NCI-H1436 treated with DMSO at 0.1 percent for 48 hours (cell line): ENCODE data around the gene PRPH2.
"Not testable (repeated sequence)": the region's sequence is repeated elsewhere in the genome, so short reads cannot be mapped to it uniquely, and the experiment has no call there.

Experiments
- DNase-seq: peaks from one replicate; lab custom pipeline; 2025; lab: John Stamatoyannopoulos, UW

PRPH2 gene

DNA sequence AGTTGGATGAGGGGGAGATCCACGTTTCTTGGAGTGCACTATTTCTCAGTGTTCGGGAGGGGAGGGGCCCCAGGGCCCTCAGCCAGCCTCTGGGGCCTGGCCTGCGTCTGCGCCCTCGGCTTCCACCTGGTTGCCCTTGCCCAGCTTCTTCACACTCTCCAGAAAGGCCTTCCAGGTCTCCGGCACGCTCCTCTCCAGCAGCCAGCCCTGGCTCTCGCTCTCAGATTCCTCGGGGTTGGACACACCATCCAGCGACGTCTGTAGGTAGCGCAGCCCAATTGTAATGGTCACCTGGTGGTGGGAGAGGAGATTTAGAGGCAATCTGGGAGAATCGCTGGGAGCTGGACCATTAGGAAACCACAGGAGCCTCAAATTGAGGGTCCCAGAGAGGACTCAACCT lies 24.2 kb downstream of the PRPH2 start:
- DNase-seq, result no peak

DNA sequence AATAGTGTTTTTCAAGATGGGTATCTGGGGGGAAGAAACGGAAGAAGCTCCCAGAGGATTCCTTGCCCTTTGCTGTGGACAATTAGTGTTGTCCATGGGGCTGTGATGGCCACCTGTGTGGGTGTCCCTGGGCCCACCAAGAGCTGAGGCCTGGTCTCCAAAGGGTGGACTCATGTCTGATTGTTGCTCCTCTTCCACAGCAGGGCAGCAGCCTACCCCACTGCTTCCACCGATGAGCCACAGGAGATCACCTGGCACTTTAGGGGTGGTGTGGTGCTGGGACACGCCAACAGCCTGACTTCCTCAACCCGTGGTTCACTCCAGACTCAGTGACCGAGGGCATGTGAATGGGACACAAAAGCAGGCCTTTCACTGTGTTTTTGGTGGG lies 25.1 kb downstream of the PRPH2 start:
- no peak for DNase-seq

DNA sequence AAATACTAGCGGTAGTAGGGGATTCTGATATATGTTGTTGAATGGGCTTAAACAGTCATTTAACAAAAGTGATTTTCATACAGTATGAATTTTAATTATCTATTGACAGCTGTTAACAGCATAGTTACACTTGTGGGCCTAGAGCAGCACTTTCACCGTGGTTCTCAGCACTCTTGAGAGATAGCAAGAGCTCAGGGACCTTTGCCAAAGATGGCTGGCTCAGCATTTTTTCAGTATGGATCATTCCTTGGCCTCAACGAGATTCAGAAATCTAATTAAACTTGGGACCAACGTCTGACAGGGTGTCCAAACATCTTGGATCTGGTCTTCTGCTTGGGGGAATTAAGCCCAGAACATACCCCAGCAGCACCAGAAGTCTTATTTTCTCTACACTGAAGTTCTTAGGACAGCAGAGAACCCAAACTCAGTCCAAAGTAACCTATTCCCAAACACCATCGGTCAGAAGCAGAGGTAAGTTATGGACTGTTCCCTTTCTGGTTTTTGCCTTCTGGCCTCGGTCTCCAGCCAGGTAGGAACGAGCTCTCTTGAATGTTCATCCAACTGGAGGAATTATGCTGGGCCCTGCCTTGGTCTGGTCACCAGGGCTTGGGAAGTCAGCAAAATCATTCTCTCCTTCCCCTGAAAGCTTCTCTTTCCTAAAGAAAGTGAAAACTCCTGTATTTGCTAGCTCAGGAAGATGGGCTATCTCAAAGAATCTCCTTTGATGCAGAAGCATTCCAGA lies 25.7 kb downstream of the PRPH2 start:
- no peak for DNase-seq

DNA sequence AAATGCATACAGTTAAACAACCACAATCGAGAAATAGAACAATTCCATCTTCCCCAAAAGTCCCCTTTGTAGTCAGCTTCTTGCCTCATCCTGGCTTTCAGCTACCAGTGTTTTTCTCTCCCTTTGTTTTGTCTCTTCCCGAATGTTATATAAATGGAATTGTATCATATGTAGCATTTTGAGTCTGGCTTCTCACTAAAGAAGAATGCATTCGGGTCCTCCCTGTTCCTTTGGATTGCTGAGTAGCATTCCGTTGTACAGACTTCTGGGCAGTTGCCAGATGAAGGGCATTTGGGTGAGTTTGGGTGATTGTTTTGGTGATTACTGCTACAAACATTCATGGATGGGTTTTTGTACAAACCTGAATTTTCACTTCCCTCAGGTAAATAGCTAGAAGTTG lies 27.8 kb downstream of the PRPH2 start:
- DNase-seq, result no peak

DNA sequence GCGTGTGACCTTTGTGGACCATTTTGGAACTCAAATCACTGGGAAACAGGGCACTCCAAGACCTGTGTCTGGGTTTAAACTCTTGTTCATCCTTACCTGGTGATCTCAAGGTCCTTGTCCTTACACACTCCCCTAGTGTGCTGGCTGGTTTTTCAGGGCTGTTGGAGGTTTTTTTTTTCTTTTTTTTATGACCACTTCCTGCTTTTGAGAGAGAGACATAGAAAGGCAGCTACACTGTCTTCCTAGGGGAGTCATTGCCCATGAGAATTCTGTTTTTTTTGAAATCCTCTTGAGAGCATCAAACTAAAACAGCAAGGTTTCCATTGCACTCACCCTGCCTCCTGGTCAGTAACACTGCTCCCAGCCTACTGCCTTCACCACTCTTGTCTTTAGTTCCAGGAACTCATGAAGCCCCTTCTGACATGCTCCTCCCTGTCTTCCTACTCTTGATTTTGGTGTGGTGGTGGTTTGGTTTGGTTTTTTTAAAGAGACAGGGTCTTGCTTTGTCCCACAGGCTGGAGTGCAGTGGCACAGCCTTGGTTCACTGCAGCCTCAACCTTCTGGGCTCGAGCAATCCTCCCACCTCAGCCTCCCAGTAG lies 28.6 kb downstream of the PRPH2 start:
- DNase-seq, result no peak

DNA sequence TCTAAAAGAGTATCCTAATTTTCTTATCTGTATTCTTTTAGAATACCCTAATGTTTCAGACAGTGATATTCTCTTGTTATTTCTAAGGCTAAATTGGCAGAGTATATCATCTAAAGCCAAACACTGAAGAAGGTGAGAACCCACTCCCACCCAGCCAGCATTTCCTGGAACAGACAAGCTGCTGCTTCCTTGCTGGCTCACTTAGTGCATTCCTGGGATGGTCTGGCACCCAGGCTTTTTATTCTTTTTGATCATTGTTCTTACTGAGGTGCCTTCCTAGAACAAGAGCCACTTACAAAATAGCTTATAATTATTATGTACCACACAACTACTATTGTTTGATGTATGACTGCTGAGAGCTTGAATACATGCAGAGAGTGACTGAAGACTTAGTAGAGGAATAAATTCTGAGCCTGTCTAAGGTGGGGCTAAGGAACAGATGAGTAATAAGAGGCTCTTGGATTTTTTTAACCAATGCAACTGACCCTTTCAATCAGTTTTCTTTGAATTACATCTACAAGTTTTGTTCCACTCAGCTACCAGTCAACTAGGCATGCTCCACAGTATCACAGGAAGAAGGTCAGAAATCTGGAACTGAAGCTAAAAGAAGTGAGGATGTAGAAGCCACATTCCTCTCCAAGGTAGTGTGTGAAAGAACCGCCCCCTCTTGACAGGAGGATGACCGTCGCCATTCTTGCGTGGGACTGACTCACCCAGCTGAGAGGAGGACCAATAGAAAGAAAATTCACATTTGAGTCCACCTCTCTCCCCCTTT lies 30.1 kb downstream of the PRPH2 start:
- DNase-seq, result no peak

DNA sequence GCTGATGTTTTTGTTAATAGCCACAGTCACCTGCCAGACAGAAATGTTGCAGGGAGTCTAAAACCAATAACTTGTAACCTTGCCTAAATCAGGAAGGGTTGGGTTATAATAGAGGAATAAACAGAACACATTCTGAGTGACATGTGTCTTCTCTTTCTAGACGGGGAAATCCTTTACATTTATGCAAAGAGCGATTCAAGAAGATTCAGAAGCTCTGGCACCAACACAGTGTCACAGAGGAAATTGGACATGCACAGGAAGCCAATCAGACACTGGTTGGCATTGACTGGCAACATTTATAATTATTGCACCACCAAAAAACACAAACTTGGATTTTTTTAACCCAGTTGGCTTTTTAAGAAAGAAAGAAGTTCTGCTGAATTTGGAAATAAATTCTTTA lies 31.5 kb downstream of the PRPH2 start:
- no peak for DNase-seq

DNA sequence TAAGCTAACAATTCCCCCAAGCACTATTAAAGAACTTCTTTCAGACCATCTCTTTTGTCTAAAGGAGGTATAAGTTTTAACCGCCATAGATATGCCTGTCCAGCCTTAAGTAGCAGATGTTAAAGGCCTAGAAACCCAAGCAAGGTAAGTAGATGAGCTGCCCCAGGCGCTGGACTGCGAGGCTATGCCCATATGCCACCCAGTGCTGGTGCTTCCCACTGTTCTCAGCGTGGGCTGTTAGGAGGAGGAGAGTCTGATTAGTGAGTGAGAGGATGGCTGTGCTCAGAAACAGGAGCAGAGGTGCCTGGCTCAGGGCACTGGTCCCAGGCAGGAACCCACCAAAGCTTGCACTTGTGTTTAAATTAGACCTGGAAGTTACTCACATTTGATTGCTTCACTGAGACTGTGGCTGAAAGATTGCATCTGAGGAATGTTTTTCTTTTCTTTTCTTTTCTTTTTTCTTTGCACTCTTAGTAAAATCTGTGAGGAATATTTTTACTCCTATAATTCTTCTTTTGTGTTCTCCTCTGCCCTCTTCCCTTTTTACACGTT lies 32.2 kb downstream of the PRPH2 start:
- no peak for DNase-seq

DNA sequence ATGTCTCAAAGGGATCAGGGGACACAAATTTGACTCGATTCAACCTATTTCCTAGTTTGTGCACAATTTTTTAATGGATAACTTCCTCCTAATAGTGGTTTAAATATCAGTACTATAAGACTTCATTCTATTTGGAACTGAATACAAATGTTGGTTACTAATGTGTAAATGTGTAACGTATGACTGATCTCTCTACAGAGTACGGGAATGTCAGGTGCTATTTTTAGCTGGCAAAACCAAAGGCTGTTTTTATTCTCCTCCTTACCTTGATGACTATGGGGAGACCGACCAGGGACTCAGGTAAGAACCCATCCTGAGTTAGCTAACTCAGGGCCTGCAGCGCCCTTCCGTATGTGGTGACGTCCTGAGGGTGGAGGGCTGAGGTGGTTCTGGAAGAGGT lies 33.0 kb downstream of the PRPH2 start:
- DNase-seq, result no peak

DNA sequence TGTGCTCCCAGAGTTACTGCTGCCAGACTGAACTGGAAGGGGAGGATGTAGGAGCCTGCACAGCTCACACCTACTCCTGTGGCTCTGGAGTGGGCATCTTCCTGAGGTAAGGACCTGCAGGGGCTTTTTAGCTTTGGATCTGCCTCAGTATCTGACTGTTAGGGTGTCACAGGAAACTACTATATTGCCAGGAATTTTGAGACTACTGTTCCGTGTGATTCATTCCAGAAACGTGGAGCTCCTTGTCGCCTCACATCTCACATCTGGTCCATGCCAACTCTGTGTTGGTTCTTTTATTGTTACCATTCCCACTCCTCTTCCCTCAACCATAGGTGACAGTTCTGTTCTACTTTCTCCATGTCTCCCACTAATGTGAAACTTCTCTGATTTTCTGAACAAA lies 34.1 kb downstream of the PRPH2 start:
- no peak for DNase-seq

DNA sequence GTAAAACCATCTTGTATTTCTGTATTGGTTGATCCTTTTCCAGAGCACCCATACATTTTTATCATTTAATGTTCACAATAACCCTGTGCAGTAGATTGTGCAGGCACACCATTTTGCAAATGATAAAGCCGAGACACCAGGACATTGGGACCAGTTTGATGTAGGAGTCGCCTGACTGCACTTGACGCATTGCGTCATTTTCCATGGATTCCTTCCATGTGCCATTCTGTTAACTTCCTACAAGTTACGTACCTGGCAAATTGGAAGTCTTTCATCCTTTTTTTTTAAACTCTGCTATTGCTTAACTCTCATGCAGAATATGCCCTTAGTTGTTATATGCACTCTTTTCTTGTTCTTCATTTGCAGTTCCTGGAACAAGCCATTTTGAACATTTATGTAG lies 43.0 kb downstream of the PRPH2 start:
- no peak for DNase-seq

DNA sequence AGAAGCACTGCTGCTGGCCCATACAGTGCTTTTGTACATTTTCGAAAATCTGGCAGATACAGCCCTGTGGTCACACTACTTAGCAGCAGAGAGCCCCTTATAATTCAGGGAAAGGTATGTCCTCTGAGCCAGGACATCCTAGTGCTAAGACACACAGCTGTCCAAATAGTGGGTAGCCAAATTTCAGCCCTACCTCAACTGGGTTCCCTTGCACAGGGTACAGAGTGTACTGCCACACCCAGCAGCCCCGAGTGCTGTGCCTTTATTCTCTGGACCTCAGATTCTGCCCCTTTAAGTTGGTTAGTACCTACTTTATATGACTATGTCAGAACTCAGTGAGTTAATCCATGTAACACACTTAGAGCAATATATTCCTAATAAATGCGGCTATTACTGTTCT lies 47.6 kb downstream of the PRPH2 start:
- DNase-seq, result no peak

DNA sequence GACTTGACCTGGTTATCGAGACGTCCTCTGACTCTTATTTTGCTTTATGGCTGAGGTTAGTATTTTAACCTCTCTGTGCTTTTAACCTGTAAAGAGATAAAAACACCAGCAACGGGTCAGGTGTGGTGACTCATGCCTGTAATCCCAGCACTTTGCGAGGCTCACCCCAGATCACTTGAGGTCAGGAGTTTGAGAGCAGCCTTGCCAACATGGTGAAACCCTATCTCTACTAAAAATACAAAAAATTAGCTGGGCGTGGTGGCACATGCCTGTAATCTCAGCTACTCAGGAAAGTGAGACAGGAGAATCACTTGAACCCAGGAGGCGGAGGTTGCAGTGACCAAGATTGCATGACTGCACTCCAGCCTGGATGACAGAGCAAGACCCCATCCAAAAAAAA lies 48.0 kb downstream of the PRPH2 start:
- not testable (repeated sequence) for DNase-seq

DNA sequence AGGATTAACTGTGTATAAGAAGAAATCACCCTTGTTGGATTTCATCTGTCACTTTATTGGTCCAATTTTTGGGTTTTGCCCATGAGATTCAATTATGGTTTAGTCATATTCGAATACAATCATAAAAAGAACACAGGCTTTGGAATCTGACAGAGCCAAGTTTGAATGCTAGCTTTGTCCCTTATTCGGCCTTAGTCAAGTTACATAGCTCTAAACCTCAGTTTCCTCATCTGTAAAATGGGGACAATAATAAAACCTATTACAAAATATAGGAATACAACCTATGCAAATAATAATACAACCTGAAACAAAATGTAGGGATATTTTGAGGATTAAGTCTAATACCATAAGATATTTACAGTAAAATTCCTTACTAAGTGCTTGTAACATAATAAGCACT lies 57.7 kb downstream of the PRPH2 start:
- no peak for DNase-seq

DNA sequence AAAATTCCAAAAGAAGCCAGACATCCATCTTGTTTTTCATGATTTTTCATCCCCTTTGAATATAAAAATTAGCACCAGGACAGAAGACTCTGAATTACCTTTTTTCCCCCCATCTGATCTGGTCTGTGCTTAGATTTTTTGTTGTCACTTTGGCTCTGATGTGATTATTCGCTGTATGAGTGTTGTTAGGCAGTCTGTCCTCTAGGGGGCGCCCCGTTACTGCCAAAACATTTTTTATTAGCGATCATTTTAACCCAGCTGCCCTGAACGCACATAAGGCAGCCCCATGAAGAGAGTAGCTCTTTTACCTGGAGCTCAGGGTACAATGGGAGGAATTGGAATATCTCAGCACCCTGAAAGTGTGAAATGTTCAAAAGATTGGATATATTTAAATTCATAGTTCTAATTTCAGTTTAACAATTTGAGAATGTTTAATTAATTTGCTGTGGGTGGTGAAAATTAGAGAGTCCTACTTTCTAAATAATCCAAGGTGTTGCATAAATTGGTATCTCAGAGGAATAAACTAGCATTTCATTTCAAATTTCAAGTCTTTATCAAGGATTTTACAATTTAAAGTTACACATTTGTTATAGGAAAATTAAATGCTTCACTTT lies 60.8 kb downstream of the PRPH2 start:
- DNase-seq, result peak; percentile 14

DNA sequence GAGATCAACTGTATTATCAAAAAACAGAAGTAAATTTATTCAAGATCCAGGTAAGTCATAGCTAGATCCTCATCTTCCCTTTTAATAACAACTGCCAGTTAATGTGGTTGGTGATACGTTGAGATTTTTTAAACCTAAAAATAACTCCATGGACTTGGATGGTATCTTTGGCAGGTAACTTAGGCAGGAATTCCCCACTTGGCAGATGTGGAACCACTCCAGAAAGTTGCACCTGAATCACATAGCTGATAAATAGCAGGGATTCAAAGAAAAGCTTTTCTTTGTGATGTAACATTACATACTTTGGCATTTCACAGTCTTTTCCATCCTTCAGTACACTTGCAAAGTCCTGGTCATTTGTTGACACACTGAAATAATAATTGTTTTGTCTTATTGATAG lies 62.6 kb downstream of the PRPH2 start:
- no peak for DNase-seq

DNA sequence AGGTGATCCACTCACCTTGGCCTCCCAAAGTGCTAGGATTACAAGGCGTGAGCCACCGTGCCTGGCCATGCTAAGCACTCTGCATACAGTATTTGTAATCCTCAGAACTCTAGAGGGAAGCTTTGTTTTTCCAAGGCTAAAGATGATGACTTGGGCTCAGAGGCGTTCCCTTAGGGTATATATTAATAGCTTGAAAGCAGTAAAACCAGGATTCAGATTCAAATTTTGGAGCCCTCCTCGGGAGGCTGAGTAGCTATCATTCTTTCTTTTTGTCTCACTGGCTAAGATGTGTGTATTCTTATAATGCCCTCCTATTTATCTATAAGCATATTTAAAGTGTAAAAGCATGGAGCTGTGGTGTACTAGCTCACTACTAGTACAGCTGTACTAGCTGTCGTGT lies 68.5 kb downstream of the PRPH2 start:
- DNase-seq, result no peak

DNA sequence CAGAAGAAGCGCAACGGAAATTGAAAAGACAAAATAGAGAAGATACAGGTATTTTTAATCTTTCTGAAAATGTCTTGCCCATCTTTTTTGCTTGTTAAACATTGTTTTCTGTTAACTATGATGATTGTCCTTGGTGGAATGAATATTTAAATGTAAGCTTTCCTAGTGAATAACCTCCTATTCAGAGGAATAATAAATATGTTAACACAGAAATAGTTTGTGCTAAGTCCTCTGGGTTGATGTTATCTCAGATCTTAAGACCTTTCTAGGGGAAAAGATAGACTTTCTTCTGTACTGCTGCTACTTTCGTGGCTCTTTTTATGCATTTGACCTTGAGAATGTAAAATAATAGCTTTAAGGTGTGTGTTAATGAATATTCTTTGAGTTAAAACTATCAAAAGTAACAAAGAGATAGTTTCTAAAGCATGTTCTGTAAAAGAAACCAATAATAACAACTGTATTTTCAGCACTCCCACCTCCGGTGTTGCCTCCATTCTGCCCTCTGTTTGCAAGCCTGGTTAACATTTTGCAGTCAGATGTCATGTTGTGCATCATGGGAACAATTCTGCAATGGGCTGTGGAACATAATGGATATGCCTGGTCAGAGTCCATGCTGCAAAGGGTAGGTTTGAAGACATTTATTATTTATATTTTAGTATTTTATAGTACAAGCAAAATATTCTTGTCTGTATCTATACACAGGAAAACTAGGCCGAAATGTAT lies 70.2 kb downstream of the PRPH2 start:
- DNase-seq, result no peak
